Astrocyte of the cerebellum (primary cell): ENCODE measurements around the gene ATXN7.

ENCODE experiments used
- DNase-seq: peaks from one replicate; pipeline ENCODE4 v3.0.0-alpha.2; 2011; ENCODE audit warnings: low read depth
- H3K4me3 ChIP-seq: 2 replicates; pipeline ENCODE4 v1.5.1; 2011; ENCODE audit warnings: mild to moderate bottlenecking, low read depth, low read length, moderate library complexity
- CTCF ChIP-seq: IDR thresholded peaks from 2 replicates; pipeline ENCODE4 v1.5.1; 2012; ENCODE audit warnings: low read length, low read depth, moderate library complexity, mild to moderate bottlenecking; ENCODE audit errors: missing control alignments
- in situ Hi-C: cut with HindIII; loops from 2 replicates; pipeline ENCODE4 v1.10.0; 2017; ENCODE audit warnings: low sequenced_read_pairs

ATXN7 gene

GRCh38 chr3:63863150-63864007, at the start of gene ATXN7, which contains the start of gene THOC7:
Gene ATXN7, plus strand, starts transcription at chr3:63863867. Its CDS starts 48,732 bp downstream, at chr3:63912599.
Gene THOC7, minus strand, starts transcription at chr3:63863805. Its CDS starts 15 bp downstream, at chr3:63863790.
- TF ChIP-seq CTCF, result no peak
- in situ Hi-C loops, result no loop called here
- H3K4me3 ChIP-seq, result peak within 1 kb of the TSS; percentile 86
- DNase-seq, result no peak

GRCh38 chr3:63814237-63814636, 49.4 kb upstream of the ATXN7 start:
- H3K4me3 ChIP-seq, result no peak overlapping the region
- DNase-seq, result no peak
- in situ Hi-C loops, result no loop called here
- TF ChIP-seq CTCF, result no peak

GRCh38 chr3:63817225-63817624, 46.4 kb upstream of the ATXN7 start:
- H3K4me3 ChIP-seq, result no peak overlapping the region
- in situ Hi-C loops, result no loop called here
- no peak for DNase-seq
- no peak for TF ChIP-seq CTCF

- peak; percentile 76 for TF ChIP-seq CTCF
- H3K4me3 ChIP-seq, result no peak overlapping the region
- in situ Hi-C loops, result no loop called here
- peak; percentile 35 for DNase-seq
Measured at GRCh38 chr3:63818282-63819150, 45.2 kb upstream of the ATXN7 start.

GRCh38 chr3:63819151-63819398, 44.6 kb upstream of the ATXN7 start, which contains the start of gene C3orf49:
Gene C3orf49, plus strand, starts transcription at chr3:63819299. Its CDS starts 173 bp downstream, at chr3:63819472.
- no peak for TF ChIP-seq CTCF
- no peak within 1 kb of the TSS for H3K4me3 ChIP-seq
- DNase-seq, result no peak
- in situ Hi-C loops, result no loop called here

GRCh38 chr3:63824309-63824708, 39.4 kb upstream of the ATXN7 start:
- in situ Hi-C loops, result no loop called here
- H3K4me3 ChIP-seq, result no peak overlapping the region
- no peak for TF ChIP-seq CTCF
- peak; percentile 29 for DNase-seq
